Epithelial cell of esophagus (primary cell): ENCODE measurements around the gene OR51B6.
A peak's percentile ranks its signal among the peaks of the same experiment; 100 is the strongest.
"Not testable (repeated sequence)": the region's sequence is repeated elsewhere in the genome, so short reads cannot be mapped to it uniquely, and the experiment has no call there.

Experiments
- DNase-seq: peaks from one replicate; pipeline ENCODE4 v3.0.0; 2010; ENCODE audit warnings: low read depth
- H3K4me3 ChIP-seq: 2 replicates; pipeline ENCODE4 v1.5.1; 2011; ENCODE audit warnings: mild to moderate bottlenecking, low read length, control low read depth
- CTCF ChIP-seq: IDR thresholded peaks from 2 replicates; pipeline ENCODE4 v1.5.1; 2011; ENCODE audit warnings: low read depth, mild to moderate bottlenecking, low read length, control low read depth, inconsistent platforms; ENCODE audit not compliant: insufficient read depth; ENCODE audit errors: missing control alignments

OR51B6 gene

GRCh38 chr11:5317292-5317691, 34.0 kb upstream of the OR51B6 start:
- TF ChIP-seq CTCF = peak; percentile 3
- no peak for DNase-seq
- H3K4me3 ChIP-seq = no peak overlapping the region

GRCh38 chr11:5324197-5324596, 27.1 kb upstream of the OR51B6 start, which contains the start of gene OR51B2:
OR51B2 (minus strand) TSS chr11:5324297; CDS start chr11:5324297, 0 bp downstream.
- no peak for DNase-seq
- no peak within 1 kb of the TSS for H3K4me3 ChIP-seq
- TF ChIP-seq CTCF = no peak

- no peak for TF ChIP-seq CTCF
- DNase-seq = no peak
- H3K4me3 ChIP-seq = no peak overlapping the region
Measured at GRCh38 chr11:5335170-5335569, 16.1 kb upstream of the OR51B6 start.

GRCh38 chr11:5336331-5336730, 15.0 kb upstream of the OR51B6 start:
- no peak overlapping the region for H3K4me3 ChIP-seq
- DNase-seq = no peak
- no peak for TF ChIP-seq CTCF

- not testable (repeated sequence) for DNase-seq, H3K4me3 ChIP-seq
Measured at GRCh38 chr11:5337253-5337652, 14.1 kb upstream of the OR51B6 start.

GRCh38 chr11:5339771-5340322, 11.5 kb upstream of the OR51B6 start:
- no peak for TF ChIP-seq CTCF
- no peak overlapping the region for H3K4me3 ChIP-seq
- no peak for DNase-seq

GRCh38 chr11:5343474-5344335, 7.6 kb upstream of the OR51B6 start, which contains the start of gene OR51B5:
OR51B5 (minus strand) TSS chr11:5343524; CDS start chr11:5343524, 0 bp downstream.
- TF ChIP-seq CTCF = no peak
- H3K4me3 ChIP-seq = no peak within 1 kb of the TSS
- no peak for DNase-seq
